A549 (cell line): Measurements from ENCODE around the gene PARP6.

Experiments used
- CTCF ChIP-seq: fragments of >200 bp; sonication (Bioruptor Twin); formaldehyde crosslinking; IDR thresholded peaks from 3 replicates; pipeline ENCODE4 v1.5.1; 2016
- EP300 ChIP-seq, 2 experiments: fragments of >200 bp; sonication (Bioruptor Twin); formaldehyde crosslinking; IDR thresholded peaks; 2 replicates in 1 of 2; 3 replicates in 1 of 2; pipeline ENCODE4 v1.6.1; 2016 to 2017
- HDAC2 ChIP-seq: fragments of 200-600 bp; sonication (generic); IDR thresholded peaks from 2 replicates; pipeline ENCODE4 v1.6.1; 2016
- JUN ChIP-seq, 2 experiments: fragments of >200 bp; sonication (Bioruptor Twin); formaldehyde crosslinking; IDR thresholded peaks; 2 replicates in 1 of 2; 3 replicates in 1 of 2; pipeline ENCODE4 v1.6.1; 2016 to 2017
- NPAS2 ChIP-seq: fragments of 250-450 bp; sonication (Bioruptor Pico); IDR thresholded peaks from 2 replicates; pipeline ENCODE4 v1.8.0; 2022; ENCODE audit warnings: mild to moderate bottlenecking, moderate library complexity, borderline replicate concordance
- POLR2A ChIP-seq: IDR thresholded peaks from 2 replicates; pipeline ENCODE4 v1.6.1; 2012; ENCODE audit warnings: mild to moderate bottlenecking, low read length
- USF2 ChIP-seq: fragments of 450-650 bp; IDR thresholded peaks from 2 replicates; pipeline ENCODE4 v1.6.1; 2014; ENCODE audit warnings: antibody characterized with exemption
- ZFP36 ChIP-seq: fragments of 450-650 bp; IDR thresholded peaks from 2 replicates; pipeline ENCODE4 v1.6.1; 2014; ENCODE audit warnings: borderline replicate concordance; ENCODE audit not compliant: partially characterized antibody
- TF ChIP-seq, protein P1 (sequence below): fragments of 200-600 bp; sonication (generic); IDR thresholded peaks from 2 replicates; pipeline ENCODE4 v1.6.1; 2016; ENCODE audit warnings: antibody characterized with exemption, mild to moderate bottlenecking, moderate library complexity

GRCh38 chr15:72233769-72234168, 38.6 kb downstream of the PARP6 start:
- TF ChIP-seq CTCF (no peak), NPAS2 (CRISPR knock-in tag) (no peak), EP300 (IDR thresholded peaks at IDR 0.05) (no peak), POLR2A (no peak), JUN (IDR thresholded peaks at IDR 0.05) (no peak), USF2 (no peak), HDAC2 (no peak), ZFP36 (no peak)
- TF ChIP-seq, protein P1, sequence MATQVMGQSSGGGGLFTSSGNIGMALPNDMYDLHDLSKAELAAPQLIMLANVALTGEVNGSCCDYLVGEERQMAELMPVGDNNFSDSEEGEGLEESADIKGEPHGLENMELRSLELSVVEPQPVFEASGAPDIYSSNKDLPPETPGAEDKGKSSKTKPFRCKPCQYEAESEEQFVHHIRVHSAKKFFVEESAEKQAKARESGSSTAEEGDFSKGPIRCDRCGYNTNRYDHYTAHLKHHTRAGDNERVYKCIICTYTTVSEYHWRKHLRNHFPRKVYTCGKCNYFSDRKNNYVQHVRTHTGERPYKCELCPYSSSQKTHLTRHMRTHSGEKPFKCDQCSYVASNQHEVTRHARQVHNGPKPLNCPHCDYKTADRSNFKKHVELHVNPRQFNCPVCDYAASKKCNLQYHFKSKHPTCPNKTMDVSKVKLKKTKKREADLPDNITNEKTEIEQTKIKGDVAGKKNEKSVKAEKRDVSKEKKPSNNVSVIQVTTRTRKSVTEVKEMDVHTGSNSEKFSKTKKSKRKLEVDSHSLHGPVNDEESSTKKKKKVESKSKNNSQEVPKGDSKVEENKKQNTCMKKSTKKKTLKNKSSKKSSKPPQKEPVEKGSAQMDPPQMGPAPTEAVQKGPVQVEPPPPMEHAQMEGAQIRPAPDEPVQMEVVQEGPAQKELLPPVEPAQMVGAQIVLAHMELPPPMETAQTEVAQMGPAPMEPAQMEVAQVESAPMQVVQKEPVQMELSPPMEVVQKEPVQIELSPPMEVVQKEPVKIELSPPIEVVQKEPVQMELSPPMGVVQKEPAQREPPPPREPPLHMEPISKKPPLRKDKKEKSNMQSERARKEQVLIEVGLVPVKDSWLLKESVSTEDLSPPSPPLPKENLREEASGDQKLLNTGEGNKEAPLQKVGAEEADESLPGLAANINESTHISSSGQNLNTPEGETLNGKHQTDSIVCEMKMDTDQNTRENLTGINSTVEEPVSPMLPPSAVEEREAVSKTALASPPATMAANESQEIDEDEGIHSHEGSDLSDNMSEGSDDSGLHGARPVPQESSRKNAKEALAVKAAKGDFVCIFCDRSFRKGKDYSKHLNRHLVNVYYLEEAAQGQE: no peak
